ENCODE results near the gene SEL1L3.

Gene SEL1L3

GRCh38 chr4:25835384-25835783 lies 27.4 kb downstream of the SEL1L3 start:
- Histone ChIP-seq H4K20me1 (ENCODE audit: insufficient read depth, low read length) (no peaks in the 10 kb centered on the region), H3K9me3 (ENCODE audit: insufficient read depth, low read length, severe bottlenecking) (no peaks in the 10 kb centered on the region), H3K27me3 (ENCODE audit: insufficient read depth, low read length, poor library complexity) (no peaks in the 10 kb centered on the region), H3K9ac (ENCODE audit: low read depth, low read length) (no peak overlapping the region), H3K27ac (ENCODE audit: low read length) (no peak overlapping the region), H3K36me3 (ENCODE audit: insufficient read depth, low read length) (no peaks in the 10 kb centered on the region), H3K4me2 (ENCODE audit: insufficient read depth, low read length) (no peak overlapping the region), H3K4me1 (ENCODE audit: insufficient read depth, low read length) (no peaks in the 10 kb centered on the region), H3K4me3 (ENCODE audit: low read depth in 1 of 2, low read length in 2 of 2) (no peak overlapping the region), H3K79me2 (ENCODE audit: insufficient read depth, low read length) (no peaks in the 10 kb centered on the region), H2AFZ (ENCODE audit: low read depth, low read length) (no peak overlapping the region)
- TF ChIP-seq, protein P1, sequence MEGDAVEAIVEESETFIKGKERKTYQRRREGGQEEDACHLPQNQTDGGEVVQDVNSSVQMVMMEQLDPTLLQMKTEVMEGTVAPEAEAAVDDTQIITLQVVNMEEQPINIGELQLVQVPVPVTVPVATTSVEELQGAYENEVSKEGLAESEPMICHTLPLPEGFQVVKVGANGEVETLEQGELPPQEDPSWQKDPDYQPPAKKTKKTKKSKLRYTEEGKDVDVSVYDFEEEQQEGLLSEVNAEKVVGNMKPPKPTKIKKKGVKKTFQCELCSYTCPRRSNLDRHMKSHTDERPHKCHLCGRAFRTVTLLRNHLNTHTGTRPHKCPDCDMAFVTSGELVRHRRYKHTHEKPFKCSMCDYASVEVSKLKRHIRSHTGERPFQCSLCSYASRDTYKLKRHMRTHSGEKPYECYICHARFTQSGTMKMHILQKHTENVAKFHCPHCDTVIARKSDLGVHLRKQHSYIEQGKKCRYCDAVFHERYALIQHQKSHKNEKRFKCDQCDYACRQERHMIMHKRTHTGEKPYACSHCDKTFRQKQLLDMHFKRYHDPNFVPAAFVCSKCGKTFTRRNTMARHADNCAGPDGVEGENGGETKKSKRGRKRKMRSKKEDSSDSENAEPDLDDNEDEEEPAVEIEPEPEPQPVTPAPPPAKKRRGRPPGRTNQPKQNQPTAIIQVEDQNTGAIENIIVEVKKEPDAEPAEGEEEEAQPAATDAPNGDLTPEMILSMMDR (IDR thresholded peaks at IDR 0.05; ENCODE audit: borderline replicate concordance, extremely low read depth, low read length, poor library complexity, severe bottlenecking): no peak
- no peak for TF ChIP-seq EZH2 (IDR thresholded peaks at IDR 0.05; ENCODE audit: borderline replicate concordance, low read depth, low read length, severe bottlenecking)
- DNase-seq (no peak), ATAC-seq (ENCODE audit: insufficient read depth, low read depth) (no peak)

GRCh38 chr4:25834411-25835107 lies 28.2 kb downstream of the SEL1L3 start:
- DNase-seq (no peak), ATAC-seq (ENCODE audit: insufficient read depth, low read depth) (no peak)
- Histone ChIP-seq H4K20me1 (ENCODE audit: insufficient read depth, low read length) (no peaks in the 10 kb centered on the region), H3K9ac (ENCODE audit: low read depth, low read length) (no peak overlapping the region), H2AFZ (ENCODE audit: low read depth, low read length) (no peak overlapping the region), H3K36me3 (ENCODE audit: insufficient read depth, low read length) (no peaks in the 10 kb centered on the region), H3K4me1 (ENCODE audit: insufficient read depth, low read length) (no peaks in the 10 kb centered on the region), H3K4me2 (ENCODE audit: insufficient read depth, low read length) (no peak overlapping the region), H3K27ac (ENCODE audit: low read length) (no peak overlapping the region), H3K27me3 (ENCODE audit: insufficient read depth, low read length, poor library complexity) (no peaks in the 10 kb centered on the region), H3K4me3 (ENCODE audit: low read depth in 1 of 2, low read length in 2 of 2) (no peak overlapping the region), H3K9me3 (ENCODE audit: insufficient read depth, low read length, severe bottlenecking) (no peaks in the 10 kb centered on the region), H3K79me2 (ENCODE audit: insufficient read depth, low read length) (no peaks in the 10 kb centered on the region)
- TF ChIP-seq, protein P1 (IDR thresholded peaks at IDR 0.05; ENCODE audit: borderline replicate concordance, extremely low read depth, low read length, poor library complexity, severe bottlenecking): no peak
- no peak for TF ChIP-seq EZH2 (IDR thresholded peaks at IDR 0.05; ENCODE audit: borderline replicate concordance, low read depth, low read length, severe bottlenecking)

GRCh38 chr4:25830548-25830947 lies 32.2 kb downstream of the SEL1L3 start:
- Histone ChIP-seq H3K27me3 (ENCODE audit: insufficient read depth, low read length, poor library complexity) (no peaks in the 10 kb centered on the region), H3K36me3 (ENCODE audit: insufficient read depth, low read length) (no peaks in the 10 kb centered on the region), H3K27ac (ENCODE audit: low read length) (no peak overlapping the region), H3K9me3 (ENCODE audit: insufficient read depth, low read length, severe bottlenecking) (no peaks in the 10 kb centered on the region), H3K4me3 (ENCODE audit: low read depth in 1 of 2, low read length in 2 of 2) (no peak overlapping the region), H4K20me1 (ENCODE audit: insufficient read depth, low read length) (no peaks in the 10 kb centered on the region), H3K4me2 (ENCODE audit: insufficient read depth, low read length) (no peak overlapping the region), H3K9ac (ENCODE audit: low read depth, low read length) (no peak overlapping the region), H2AFZ (ENCODE audit: low read depth, low read length) (no peak overlapping the region), H3K4me1 (ENCODE audit: insufficient read depth, low read length) (no peaks in the 10 kb centered on the region), H3K79me2 (ENCODE audit: insufficient read depth, low read length) (no peaks in the 10 kb centered on the region)
- TF ChIP-seq, protein P1 (IDR thresholded peaks at IDR 0.05; ENCODE audit: borderline replicate concordance, extremely low read depth, low read length, poor library complexity, severe bottlenecking): no peak
- TF ChIP-seq EZH2 (IDR thresholded peaks at IDR 0.05; ENCODE audit: borderline replicate concordance, low read depth, low read length, severe bottlenecking): no peak
- ATAC-seq (ENCODE audit: insufficient read depth, low read depth): no peak
- no peak for DNase-seq
